Psoas muscle (tissue), 8 donors: ENCODE measurements around the gene ADAP2. TPM values are rescaled to one million over a fixed set of nuclear protein-coding genes. Genes with fewer than 3 reads are reported as not detected.
"Not testable (repeated sequence)": the region's sequence is repeated elsewhere in the genome, so short reads cannot be mapped to it uniquely, and the experiment has no call there.

ENCODE experiments used
- ATAC-seq, 4 donors: fragments of 200-7000 bp; cut with Tn5 transposase; one replicate each; pipeline ENCODE4 v1.9.1; 2020; ENCODE audit warnings: moderate library complexity in 3 of 4, mild to moderate bottlenecking in 2 of 4
- DNase-seq, 2 donors: peaks; one replicate each; pipeline ENCODE4 v3.0.0-alpha.2; 2020
- H3K27ac ChIP-seq: fragments of 200-600 bp; one replicate; pipeline ENCODE4 v1.8.0; 2022
- H3K27me3 ChIP-seq, 3 donors: fragments of 200-600 bp in 1 of 3; one replicate each; pipeline versions ENCODE4 v1.6.1 to v1.8.0; 2013 to 2022; ENCODE audit warnings: low read length in 2 of 3, mild to moderate bottlenecking in 2 of 3, moderate library complexity in 1 of 3; ENCODE audit not compliant: insufficient read depth in 3 of 3
- H3K36me3 ChIP-seq, 2 donors: fragments of 200-600 bp in 1 of 2; one replicate each; pipeline versions ENCODE4 v1.6.1 to v1.8.0; 2013 to 2022; ENCODE audit warnings: low read depth in 1 of 2, mild to moderate bottlenecking in 1 of 2, moderate library complexity in 1 of 2; ENCODE audit not compliant: insufficient read depth in 1 of 2
- H3K4me1 ChIP-seq: fragments of 200-600 bp; one replicate; pipeline ENCODE4 v1.8.0; 2022
- H3K4me3 ChIP-seq: fragments of 200-600 bp; one replicate; pipeline ENCODE4 v1.8.0; 2022; ENCODE audit warnings: mild to moderate bottlenecking
- H3K9me3 ChIP-seq: fragments of 200-600 bp; one replicate; pipeline ENCODE4 v1.8.0; 2022
- CTCF ChIP-seq: fragments of 200-600 bp; IDR thresholded peaks from one replicate; pipeline ENCODE4 v1.8.0; 2022; ENCODE audit warnings: antibody characterized with exemption
- WGBS, 3 donors: extraction: QIAGEN DNeasy Blood & Tissue Kit; methylation state at CpG; one replicate each; pipeline versions ENCODE4 v1.1.6 to v1.1.7; 2013; 5-methylcytosine and 5-hydroxymethylcytosine counted together
- intact Hi-C, 2 donors: fragments of 100-400 bp; cut with DNase I; formaldehyde crosslinking; loops; one replicate each; pipeline versions ENCODE4 v1.11.0 to v1.14.2; 2022
- polyA plus RNA-seq, 3 donors: library from polyadenylated mRNA; stranded (reverse); fragments of 200-250 nt; gene quantifications; one replicate each; pipeline ENCODE4 v1.2.3, GENCODE V29; 2013
- total RNA-seq, 4 donors: library from RNA; stranded (reverse); fragmentation: NEBNext Ultra II Directional in 2 of 4; extraction: Animal tissue kit (Norgen Biotek cat#: 25700) in 2 of 4; gene quantifications; one replicate each; pipeline versions ENCODE4 v1.2.1 to v1.2.4, GENCODE V29; 2021 to 2023
- donor health status: healthy with polysubstance abuse.
- donor health status: DM: no; HTN: no; CAD: no; lungs with moderate emphysema.
- donor health status: Bipolar disorder and iron deficiency.
- donor health status: healthy.
- donor health status: DM: yes; HTN: yes; CAD: no.
- donor health status: DM: no; HTN: no; CAD: no.
- donor health status: DM: no; HTN: no; CAD: no.
- donor health status: DM: yes; HTN: yes; CAD: no.

ADAP2 gene
- total and polyA plus RNA-seq, 7 donors = 1.0 to 4.6 (median 3.4) TPM

GRCh38 chr17:30975042-30975820, 53.5 kb downstream of the ADAP2 start:
- H3K4me1 ChIP-seq = no peaks in the 10 kb centered on the region
- no peaks in the 10 kb centered on the region for H3K27me3 ChIP-seq
- WGBS, 3 donors = 93 to 97% (median 93%) methylated on average over 8 of the region's 8 CpGs
- H3K36me3 ChIP-seq = peaks cover 0 to 2% of the 10 kb centered on the region in 2 donors
- no peak overlapping the region for H3K4me3 ChIP-seq
- peak in 1 of 2 donors; percentile 0 for DNase-seq
- no peak overlapping the region for H3K27ac ChIP-seq
- intact Hi-C loops = no loop called here
- peaks cover 3% of the 10 kb centered on the region for H3K9me3 ChIP-seq
- ATAC-seq = no peak
- no peak for TF ChIP-seq CTCF

- DNase-seq, H3K9me3 ChIP-seq, H3K4me1 ChIP-seq, H3K27ac ChIP-seq, H3K4me3 ChIP-seq, H3K27me3 ChIP-seq, H3K36me3 ChIP-seq, ATAC-seq: not testable (repeated sequence)
- intact Hi-C loops = loop anchor here in 1 of 2 donors (5.0 kb wide), 1 partner anchor 1723 kb away; no protein-coding TSS in a partner anchor
- 96 to 99% methylated on average over 5 to 17 of the region's 33 CpGs; no CpG with 5 or more reads in 1 of the 3 donors for WGBS, 3 donors
These were observed 58.2 kb downstream of the ADAP2 start for GRCh38 chr17:30979919-30980318.

GRCh38 chr17:30981531-30982519, 60.1 kb downstream of the ADAP2 start:
- no peaks in the 10 kb centered on the region for H3K27me3 ChIP-seq
- 75 to 85% (median 83%) methylated on average over 8 of the region's 8 CpGs for WGBS, 3 donors
- H3K4me1 ChIP-seq = no peaks in the 10 kb centered on the region
- ATAC-seq = no peak
- no peak overlapping the region for H3K27ac ChIP-seq
- peaks cover 0 to 25% of the 10 kb centered on the region in 2 donors for H3K36me3 ChIP-seq
- no peak for TF ChIP-seq CTCF
- DNase-seq = no peak
- intact Hi-C loops = loop anchor here in 1 of 2 donors (5.0 kb wide), 1 partner anchor 1725 kb away; no protein-coding TSS in a partner anchor
- no peak overlapping the region for H3K4me3 ChIP-seq
- no peaks in the 10 kb centered on the region for H3K9me3 ChIP-seq

- ATAC-seq (no peak), DNase-seq (no peak)
- Histone ChIP-seq H3K27me3 (no peaks in the 10 kb centered on the region), H3K4me3 (no peak overlapping the region), H3K36me3 (peaks cover 0 to 29% of the 10 kb centered on the region in 2 donors), H3K27ac (no peak overlapping the region), H3K4me1 (no peaks in the 10 kb centered on the region), H3K9me3 (no peaks in the 10 kb centered on the region)
- intact Hi-C loops = loop anchor here in 1 of 2 donors (5.0 kb wide), 1 partner anchor 1726 kb away; no protein-coding TSS in a partner anchor
- WGBS, 3 donors = 95 to 97% (median 96%) methylated on average over 1 of the region's 1 CpG
- TF ChIP-seq CTCF = no peak
These were observed 61.1 kb downstream of the ADAP2 start for GRCh38 chr17:30982855-30983254.

GRCh38 chr17:30990458-30990857, 68.7 kb downstream of the ADAP2 start:
- intact Hi-C loops = no loop called here
- no peaks in the 10 kb centered on the region for H3K27me3 ChIP-seq
- no peaks in the 10 kb centered on the region for H3K9me3 ChIP-seq
- DNase-seq (no peak), ATAC-seq (no peak)
- H3K4me1 ChIP-seq = no peaks in the 10 kb centered on the region
- no peak overlapping the region for H3K27ac ChIP-seq
- 86 to 90% (median 88%) methylated on average over 3 of the region's 3 CpGs for WGBS, 3 donors
- H3K4me3 ChIP-seq = no peak overlapping the region
- TF ChIP-seq CTCF = no peak
- peaks cover 0 to 33% of the 10 kb centered on the region in 2 donors for H3K36me3 ChIP-seq
